ENCODE results near the gene MVK. TPM values are rescaled to one million over a fixed set of nuclear protein-coding genes. Genes with fewer than 3 reads are reported as not detected.

MVK gene
- total RNA-seq, 1 donor from 2014 or later = 28.1 TPM

- H3K36me3 Mint-ChIP-seq = no peaks in the 10 kb centered on the region
- no peaks in the 10 kb centered on the region for H3K27me3 Mint-ChIP-seq
- peaks cover 15% of the 10 kb centered on the region for H3K4me1 Mint-ChIP-seq (ENCODE audit: unreplicated experiment)
- H3K27ac Mint-ChIP-seq = no peak overlapping the region
- no peak overlapping the region for H3K4me3 Mint-ChIP-seq
- no peak for DNase-seq (ENCODE audit: extremely low spot score, unreplicated experiment)
- no peaks in the 10 kb centered on the region for H3K9me3 Mint-ChIP-seq
- TF ChIP-seq CTCF (conservative IDR thresholded peaks at IDR 0.05) = no peak
These were observed 14.0 kb upstream of the MVK start for GRCh38 chr12:109559601-109560000.

- Mint-ChIP-seq H3K27ac (no peak overlapping the region), H3K9me3 (no peaks in the 10 kb centered on the region)
These were observed 12.5 kb upstream of the MVK start for GRCh38 chr12:109560867-109561710.

GRCh38 chr12:109561711-109562030 lies 11.9 kb upstream of the MVK start:
- no peak overlapping the region for H3K27ac Mint-ChIP-seq
- TF ChIP-seq CTCF (conservative IDR thresholded peaks at IDR 0.05) = no peak
- H3K9me3 Mint-ChIP-seq = no peaks in the 10 kb centered on the region
- H3K27me3 Mint-ChIP-seq = no peaks in the 10 kb centered on the region
- H3K36me3 Mint-ChIP-seq = peaks cover under 1% of the 10 kb centered on the region
- H3K4me1 Mint-ChIP-seq (ENCODE audit: unreplicated experiment) = peaks cover 10% of the 10 kb centered on the region
- DNase-seq (ENCODE audit: extremely low spot score, unreplicated experiment) = no peak
- H3K4me3 Mint-ChIP-seq = no peak overlapping the region

More at GRCh38 chr12:109560867-109561710, 12.5 kb upstream of the MVK start:
- H3K27me3 Mint-ChIP-seq = no peaks in the 10 kb centered on the region
- no peak for DNase-seq (ENCODE audit: extremely low spot score, unreplicated experiment)
- H3K4me1 Mint-ChIP-seq (ENCODE audit: unreplicated experiment) = peaks cover 13% of the 10 kb centered on the region
- H3K4me3 Mint-ChIP-seq = no peak overlapping the region
- no peaks in the 10 kb centered on the region for H3K36me3 Mint-ChIP-seq
- TF ChIP-seq CTCF (conservative IDR thresholded peaks at IDR 0.05) = no peak

- Mint-ChIP-seq H3K4me3 (no peak overlapping the region), H3K9me3 (no peaks in the 10 kb centered on the region), H3K4me1 (ENCODE audit: unreplicated experiment) (peaks cover 3% of the 10 kb centered on the region), H3K27ac (no peak overlapping the region), H3K36me3 (peaks cover 3% of the 10 kb centered on the region), H3K27me3 (no peaks in the 10 kb centered on the region)
- DNase-seq (ENCODE audit: extremely low spot score, unreplicated experiment) = no peak
- no peak for TF ChIP-seq CTCF (conservative IDR thresholded peaks at IDR 0.05)
These were observed 10.7 kb upstream of the MVK start for GRCh38 chr12:109562871-109563270.

GRCh38 chr12:109563291-109564284 lies 10.0 kb upstream of the MVK start:
- no peak overlapping the region for H3K4me3 Mint-ChIP-seq
- H3K27me3 Mint-ChIP-seq = no peaks in the 10 kb centered on the region
- H3K36me3 Mint-ChIP-seq = peaks cover 3% of the 10 kb centered on the region
- no peak for DNase-seq (ENCODE audit: extremely low spot score, unreplicated experiment)
- H3K9me3 Mint-ChIP-seq = no peaks in the 10 kb centered on the region
- TF ChIP-seq CTCF (conservative IDR thresholded peaks at IDR 0.05) = no peak
- no peak overlapping the region for H3K27ac Mint-ChIP-seq
- H3K4me1 Mint-ChIP-seq (ENCODE audit: unreplicated experiment) = peaks cover 3% of the 10 kb centered on the region

Data from type B pancreatic cell (in vitro differentiated cells).